A673 (cell line): ENCODE measurements around the gene APLN. TPM values are rescaled to one million over a fixed set of nuclear protein-coding genes. Genes with fewer than 3 reads are reported as not detected.

ENCODE experiments used
- BruUV-seq: library from RNA; stranded (reverse); fragments of 400-500 nt; replicated peaks from 2 replicates; lab custom pipeline; 2021; lab: Mats Ljungman, UMichigan
- CTCF ChIA-PET: fragments of 300-600 bp; sonication (Branson Sonifier 250); formaldehyde crosslinking; loops from one replicate; lab custom pipeline; 2022; ENCODE audit warnings: antibody characterized with exemption; lab: Charles Lee
- POLR2A ChIA-PET: fragments of 300-600 bp; sonication (Branson Sonifier 250); formaldehyde crosslinking; loops from one replicate; lab custom pipeline; 2022; ENCODE audit warnings: antibody characterized with exemption; ENCODE audit not compliant: low non-redundant PET; lab: Charles Lee
- DNase-seq: peaks from one replicate; pipeline ENCODE4 v3.0.0-alpha.2; 2015; ENCODE audit warnings: low spot score
- H3K27ac ChIP-seq: fragments of 200-600 bp; sonication (generic); 2 replicates; pipeline ENCODE4 v1.5.1; 2016; ENCODE audit warnings: mixed run types, low read depth, mild to moderate bottlenecking, mixed read lengths, antibody characterized with exemption, low read length; ENCODE audit not compliant: poor library complexity, severe bottlenecking
- H3K27me3 ChIP-seq: fragments of 200-600 bp; sonication (generic); replicated peaks from 2 replicates; pipeline ENCODE4 v1.6.1; 2017; ENCODE audit warnings: mixed run types, low read depth, mild to moderate bottlenecking, mixed read lengths, antibody characterized with exemption, low read length; ENCODE audit not compliant: insufficient read depth, poor library complexity
- H3K36me3 ChIP-seq: fragments of 200-600 bp; sonication (generic); 2 replicates; pipeline ENCODE4 v1.6.1; 2016; ENCODE audit warnings: mixed run types, mild to moderate bottlenecking, mixed read lengths, antibody characterized with exemption, low read length; ENCODE audit not compliant: insufficient read depth, poor library complexity, severe bottlenecking
- H3K4me1 ChIP-seq: fragments of 200-600 bp; sonication (generic); 2 replicates; pipeline ENCODE4 v1.6.1; 2017; ENCODE audit warnings: mixed run types, mild to moderate bottlenecking, mixed read lengths, antibody characterized with exemption, low read length; ENCODE audit not compliant: insufficient read depth, poor library complexity, severe bottlenecking
- H3K4me3 ChIP-seq: fragments of 200-600 bp; sonication (generic); 2 replicates; pipeline ENCODE4 v1.5.1; 2016; ENCODE audit warnings: low read depth, mixed run types, mild to moderate bottlenecking, mixed read lengths, low read length; ENCODE audit not compliant: poor library complexity, severe bottlenecking
- H3K9me3 ChIP-seq: fragments of 200-600 bp; sonication (generic); 2 replicates; pipeline ENCODE4 v1.6.1; 2016; ENCODE audit warnings: mixed run types, low read depth, mild to moderate bottlenecking, mixed read lengths, antibody characterized with exemption, low read length; ENCODE audit not compliant: poor library complexity, severe bottlenecking
- CTCF ChIP-seq: fragments of 300-800, 200-600 bp; sonication (generic); conservative IDR thresholded peaks from 2 replicates; pipeline ENCODE4 v1.5.1; 2017; ENCODE audit warnings: low read depth, mild to moderate bottlenecking, antibody characterized with exemption, low read length, moderate library complexity, mixed read lengths
- EZH2 ChIP-seq: fragments of 200-600 bp; sonication (generic); IDR thresholded peaks from 2 replicates; pipeline ENCODE4 v1.6.1; 2017; ENCODE audit warnings: borderline replicate concordance, low read depth, mild to moderate bottlenecking, mixed read lengths, antibody characterized with exemption, low read length; ENCODE audit not compliant: poor library complexity, severe bottlenecking
- intact Hi-C: fragments of 100-400 bp; cut with micrococcal nuclease; formaldehyde crosslinking; loops from one replicate; pipeline ENCODE4 v1.10.0; 2022; ENCODE audit not compliant: unreplicated experiment
- total RNA-seq: library from RNA; stranded (reverse); gene quantifications from 2 replicates; pipeline ENCODE4 v1.2.3, GENCODE V29; 2021

Gene APLN
- total RNA-seq, 1 experiment from 2014 or later = 0.34 TPM

GRCh38 chrX:129689796-129690195 lies 35.0 kb upstream of the APLN start:
- ChIA-PET CTCF (no interaction called here), POLR2A (no interaction called here)
- DNase-seq = no peak
- Histone ChIP-seq H3K27ac (no peak overlapping the region), H3K4me1 (no peaks in the 10 kb centered on the region), H3K4me3 (no peak overlapping the region), H3K36me3 (no peaks in the 10 kb centered on the region), H3K27me3 (no peaks in the 10 kb centered on the region), H3K9me3 (no peaks in the 10 kb centered on the region)
- no TSS peak for BruUV-seq
- TF ChIP-seq EZH2 (no peak), CTCF (no peak)
- intact Hi-C loops = no loop called here

- ChIA-PET POLR2A (no interaction called here), CTCF (no interaction called here)
Measured at GRCh38 chrX:129688097-129688496, 33.3 kb upstream of the APLN start.

GRCh38 chrX:129686422-129686948 lies 31.7 kb upstream of the APLN start:
- ChIA-PET CTCF (no interaction called here), POLR2A (no interaction called here)
- Histone ChIP-seq H3K4me3 (no peak overlapping the region), H3K9me3 (no peaks in the 10 kb centered on the region), H3K27ac (no peak overlapping the region), H3K27me3 (no peaks in the 10 kb centered on the region), H3K36me3 (no peaks in the 10 kb centered on the region), H3K4me1 (no peaks in the 10 kb centered on the region)
- intact Hi-C loops = no loop called here
- no TSS peak for BruUV-seq
- TF ChIP-seq EZH2 (no peak), CTCF (no peak)
- no peak for DNase-seq

More at GRCh38 chrX:129688097-129688496, 33.3 kb upstream of the APLN start:
- Histone ChIP-seq H3K27ac (no peak overlapping the region), H3K36me3 (no peaks in the 10 kb centered on the region), H3K9me3 (no peaks in the 10 kb centered on the region), H3K27me3 (no peaks in the 10 kb centered on the region), H3K4me1 (no peaks in the 10 kb centered on the region), H3K4me3 (no peak overlapping the region)
- no peak for TF ChIP-seq EZH2
- no peak for TF ChIP-seq CTCF
- intact Hi-C loops = no loop called here
- DNase-seq = no peak
- no TSS peak for BruUV-seq
